H1 (cell line): Measurements from ENCODE around the gene CUL2. TPM values are rescaled to one million over a fixed set of nuclear protein-coding genes. Genes with fewer than 3 reads are reported as not detected.

Experiments
- CEBPB ChIP-seq: IDR thresholded peaks from 2 replicates; pipeline ENCODE4 v1.6.1; 2012; ENCODE audit warnings: low read depth, low read length
- JUND ChIP-seq: IDR thresholded peaks from 2 replicates; pipeline ENCODE4 v1.6.1; 2011; ENCODE audit warnings: mild to moderate bottlenecking, improper control_type of control experiment, low read length
- MAFK ChIP-seq: IDR thresholded peaks from 2 replicates; pipeline ENCODE4 v1.6.1; 2012; ENCODE audit warnings: low read depth, mild to moderate bottlenecking, improper control_type of control experiment, low read length
- RBBP5 ChIP-seq: IDR thresholded peaks from 2 replicates; pipeline ENCODE4 v1.7.1; 2012; ENCODE audit warnings: low read depth, mild to moderate bottlenecking, inconsistent platforms, low read length, moderate library complexity, borderline replicate concordance
- RXRA ChIP-seq: IDR thresholded peaks from 2 replicates; pipeline ENCODE4 v1.6.1; 2011; ENCODE audit warnings: low read depth, mild to moderate bottlenecking, low read length, moderate library complexity; ENCODE audit not compliant: insufficient read depth
- YY1 ChIP-seq: IDR thresholded peaks from 2 replicates; pipeline ENCODE4 v1.6.1; 2011; ENCODE audit warnings: low read depth, mild to moderate bottlenecking, low read length
- polyA plus RNA-seq, 7 experiments: library from polyadenylated mRNA; depleted of rRNA in 3 of 7; stranded (reverse) in 5 of 7; unstranded in 2 of 7; fragments of >200 nt in 5 of 7; fragments of 200-250 nt in 2 of 7; gene quantifications; 1 replicate in 5 of 7; 2 replicates in 1 of 7; 4 replicates in 1 of 7; pipeline versions ENCODE4 v1.2.1 to v1.2.3, GENCODE V29; 2011 to 2013; ENCODE audit warnings: missing spikeins in 2 of 7, mixed read lengths in 2 of 7
- total RNA-seq: library from RNA; stranded (reverse); fragmentation: NEBNext Ultra II Directional; extraction: Animal tissue kit (Norgen Biotek cat#: 25700); gene quantifications from 2 replicates; pipeline ENCODE4 v1.2.1, GENCODE V29; 2021
- TF ChIP-seq, protein P1 (sequence below): fragments of 300-600 bp; sonication (generic); IDR thresholded peaks from 2 replicates; pipeline ENCODE4 v1.7.1; 2012; ENCODE audit warnings: low read length, moderate library complexity, mild to moderate bottlenecking, inconsistent platforms; ENCODE audit not compliant: insufficient replicate concordance
- TF ChIP-seq, protein P2 (sequence below): IDR thresholded peaks from 2 replicates; pipeline ENCODE4 v1.6.1; 2011; ENCODE audit warnings: low read depth, mild to moderate bottlenecking, low read length; ENCODE audit not compliant: insufficient read depth

The CUL2 gene
- total and polyA plus RNA-seq, 2 of the 8 experiments (the other 6 are each of a cell fraction or from before 2014, with no cell fraction given) = 10.2 to 43.1 TPM

- TF ChIP-seq, protein P1, sequence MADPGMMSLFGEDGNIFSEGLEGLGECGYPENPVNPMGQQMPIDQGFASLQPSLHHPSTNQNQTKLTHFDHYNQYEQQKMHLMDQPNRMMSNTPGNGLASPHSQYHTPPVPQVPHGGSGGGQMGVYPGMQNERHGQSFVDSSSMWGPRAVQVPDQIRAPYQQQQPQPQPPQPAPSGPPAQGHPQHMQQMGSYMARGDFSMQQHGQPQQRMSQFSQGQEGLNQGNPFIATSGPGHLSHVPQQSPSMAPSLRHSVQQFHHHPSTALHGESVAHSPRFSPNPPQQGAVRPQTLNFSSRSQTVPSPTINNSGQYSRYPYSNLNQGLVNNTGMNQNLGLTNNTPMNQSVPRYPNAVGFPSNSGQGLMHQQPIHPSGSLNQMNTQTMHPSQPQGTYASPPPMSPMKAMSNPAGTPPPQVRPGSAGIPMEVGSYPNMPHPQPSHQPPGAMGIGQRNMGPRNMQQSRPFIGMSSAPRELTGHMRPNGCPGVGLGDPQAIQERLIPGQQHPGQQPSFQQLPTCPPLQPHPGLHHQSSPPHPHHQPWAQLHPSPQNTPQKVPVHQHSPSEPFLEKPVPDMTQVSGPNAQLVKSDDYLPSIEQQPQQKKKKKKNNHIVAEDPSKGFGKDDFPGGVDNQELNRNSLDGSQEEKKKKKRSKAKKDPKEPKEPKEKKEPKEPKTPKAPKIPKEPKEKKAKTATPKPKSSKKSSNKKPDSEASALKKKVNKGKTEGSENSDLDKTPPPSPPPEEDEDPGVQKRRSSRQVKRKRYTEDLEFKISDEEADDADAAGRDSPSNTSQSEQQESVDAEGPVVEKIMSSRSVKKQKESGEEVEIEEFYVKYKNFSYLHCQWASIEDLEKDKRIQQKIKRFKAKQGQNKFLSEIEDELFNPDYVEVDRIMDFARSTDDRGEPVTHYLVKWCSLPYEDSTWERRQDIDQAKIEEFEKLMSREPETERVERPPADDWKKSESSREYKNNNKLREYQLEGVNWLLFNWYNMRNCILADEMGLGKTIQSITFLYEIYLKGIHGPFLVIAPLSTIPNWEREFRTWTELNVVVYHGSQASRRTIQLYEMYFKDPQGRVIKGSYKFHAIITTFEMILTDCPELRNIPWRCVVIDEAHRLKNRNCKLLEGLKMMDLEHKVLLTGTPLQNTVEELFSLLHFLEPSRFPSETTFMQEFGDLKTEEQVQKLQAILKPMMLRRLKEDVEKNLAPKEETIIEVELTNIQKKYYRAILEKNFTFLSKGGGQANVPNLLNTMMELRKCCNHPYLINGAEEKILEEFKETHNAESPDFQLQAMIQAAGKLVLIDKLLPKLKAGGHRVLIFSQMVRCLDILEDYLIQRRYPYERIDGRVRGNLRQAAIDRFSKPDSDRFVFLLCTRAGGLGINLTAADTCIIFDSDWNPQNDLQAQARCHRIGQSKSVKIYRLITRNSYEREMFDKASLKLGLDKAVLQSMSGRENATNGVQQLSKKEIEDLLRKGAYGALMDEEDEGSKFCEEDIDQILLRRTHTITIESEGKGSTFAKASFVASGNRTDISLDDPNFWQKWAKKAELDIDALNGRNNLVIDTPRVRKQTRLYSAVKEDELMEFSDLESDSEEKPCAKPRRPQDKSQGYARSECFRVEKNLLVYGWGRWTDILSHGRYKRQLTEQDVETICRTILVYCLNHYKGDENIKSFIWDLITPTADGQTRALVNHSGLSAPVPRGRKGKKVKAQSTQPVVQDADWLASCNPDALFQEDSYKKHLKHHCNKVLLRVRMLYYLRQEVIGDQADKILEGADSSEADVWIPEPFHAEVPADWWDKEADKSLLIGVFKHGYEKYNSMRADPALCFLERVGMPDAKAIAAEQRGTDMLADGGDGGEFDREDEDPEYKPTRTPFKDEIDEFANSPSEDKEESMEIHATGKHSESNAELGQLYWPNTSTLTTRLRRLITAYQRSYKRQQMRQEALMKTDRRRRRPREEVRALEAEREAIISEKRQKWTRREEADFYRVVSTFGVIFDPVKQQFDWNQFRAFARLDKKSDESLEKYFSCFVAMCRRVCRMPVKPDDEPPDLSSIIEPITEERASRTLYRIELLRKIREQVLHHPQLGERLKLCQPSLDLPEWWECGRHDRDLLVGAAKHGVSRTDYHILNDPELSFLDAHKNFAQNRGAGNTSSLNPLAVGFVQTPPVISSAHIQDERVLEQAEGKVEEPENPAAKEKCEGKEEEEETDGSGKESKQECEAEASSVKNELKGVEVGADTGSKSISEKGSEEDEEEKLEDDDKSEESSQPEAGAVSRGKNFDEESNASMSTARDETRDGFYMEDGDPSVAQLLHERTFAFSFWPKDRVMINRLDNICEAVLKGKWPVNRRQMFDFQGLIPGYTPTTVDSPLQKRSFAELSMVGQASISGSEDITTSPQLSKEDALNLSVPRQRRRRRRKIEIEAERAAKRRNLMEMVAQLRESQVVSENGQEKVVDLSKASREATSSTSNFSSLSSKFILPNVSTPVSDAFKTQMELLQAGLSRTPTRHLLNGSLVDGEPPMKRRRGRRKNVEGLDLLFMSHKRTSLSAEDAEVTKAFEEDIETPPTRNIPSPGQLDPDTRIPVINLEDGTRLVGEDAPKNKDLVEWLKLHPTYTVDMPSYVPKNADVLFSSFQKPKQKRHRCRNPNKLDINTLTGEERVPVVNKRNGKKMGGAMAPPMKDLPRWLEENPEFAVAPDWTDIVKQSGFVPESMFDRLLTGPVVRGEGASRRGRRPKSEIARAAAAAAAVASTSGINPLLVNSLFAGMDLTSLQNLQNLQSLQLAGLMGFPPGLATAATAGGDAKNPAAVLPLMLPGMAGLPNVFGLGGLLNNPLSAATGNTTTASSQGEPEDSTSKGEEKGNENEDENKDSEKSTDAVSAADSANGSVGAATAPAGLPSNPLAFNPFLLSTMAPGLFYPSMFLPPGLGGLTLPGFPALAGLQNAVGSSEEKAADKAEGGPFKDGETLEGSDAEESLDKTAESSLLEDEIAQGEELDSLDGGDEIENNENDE = no peak
- TF ChIP-seq CEBPB (no peak), JUND (no peak), RXRA (no peak), RBBP5 (no peak), MAFK (no peak), YY1 (no peak)
- TF ChIP-seq, protein P2, sequence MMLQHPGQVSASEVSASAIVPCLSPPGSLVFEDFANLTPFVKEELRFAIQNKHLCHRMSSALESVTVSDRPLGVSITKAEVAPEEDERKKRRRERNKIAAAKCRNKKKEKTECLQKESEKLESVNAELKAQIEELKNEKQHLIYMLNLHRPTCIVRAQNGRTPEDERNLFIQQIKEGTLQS = no peak
- TF ChIP-seq, all 59 proteins: peak for 0
These were observed 10.9 kb downstream of the CUL2 start (continued) for GRCh38 chr10:35079265-35079664.
